Tibial nerve (tissue), 3 donors: ENCODE results near the gene LRPPRC.
"Not testable (repeated sequence)": the region's sequence is repeated elsewhere in the genome, so short reads cannot be mapped to it uniquely, and the experiment has no call there.

Experiments used
- POLR2A ChIP-seq, 2 donors: fragments of 450-650 bp; IDR thresholded peaks; one replicate each; pipeline ENCODE4 v1.6.1; 2017; ENCODE audit warnings: antibody characterized with exemption in 2 of 2, mild to moderate bottlenecking in 2 of 2, moderate library complexity in 2 of 2
- TF ChIP-seq, protein P1 (sequence below), 5 experiments: fragments of 200-600 bp in 3 of 5; fragments of 450-650 bp in 2 of 5; sonication (generic) in 3 of 5; IDR thresholded peaks; one replicate each; pipeline ENCODE4 v1.5.1; 2016 to 2019; ENCODE audit warnings: antibody characterized with exemption in 5 of 5, mild to moderate bottlenecking in 3 of 5, moderate library complexity in 2 of 5

DNA sequence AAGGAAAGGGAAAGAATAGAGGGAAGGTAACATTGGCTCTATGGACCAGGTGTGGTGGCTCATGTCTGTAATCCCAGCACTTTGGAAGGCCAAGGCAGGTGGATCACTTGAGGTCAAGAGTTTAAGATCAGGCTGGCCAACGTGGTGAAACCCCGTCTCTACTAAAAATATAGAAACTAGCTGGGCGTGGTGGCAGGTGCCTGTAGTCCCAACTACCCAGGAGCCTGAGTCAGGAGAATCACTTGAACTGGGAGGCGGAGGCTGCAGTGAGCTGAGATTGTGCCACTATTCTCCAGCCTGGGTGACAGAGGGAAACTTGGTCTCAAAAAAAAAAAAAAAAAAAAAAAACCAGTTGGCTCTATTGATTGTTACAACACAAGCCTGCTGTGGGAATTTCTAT, 31.3 kb upstream of the LRPPRC start:
- not testable (repeated sequence) for TF ChIP-seq POLR2A (IDR thresholded peaks at IDR 0.05)
- TF ChIP-seq, protein P1, sequence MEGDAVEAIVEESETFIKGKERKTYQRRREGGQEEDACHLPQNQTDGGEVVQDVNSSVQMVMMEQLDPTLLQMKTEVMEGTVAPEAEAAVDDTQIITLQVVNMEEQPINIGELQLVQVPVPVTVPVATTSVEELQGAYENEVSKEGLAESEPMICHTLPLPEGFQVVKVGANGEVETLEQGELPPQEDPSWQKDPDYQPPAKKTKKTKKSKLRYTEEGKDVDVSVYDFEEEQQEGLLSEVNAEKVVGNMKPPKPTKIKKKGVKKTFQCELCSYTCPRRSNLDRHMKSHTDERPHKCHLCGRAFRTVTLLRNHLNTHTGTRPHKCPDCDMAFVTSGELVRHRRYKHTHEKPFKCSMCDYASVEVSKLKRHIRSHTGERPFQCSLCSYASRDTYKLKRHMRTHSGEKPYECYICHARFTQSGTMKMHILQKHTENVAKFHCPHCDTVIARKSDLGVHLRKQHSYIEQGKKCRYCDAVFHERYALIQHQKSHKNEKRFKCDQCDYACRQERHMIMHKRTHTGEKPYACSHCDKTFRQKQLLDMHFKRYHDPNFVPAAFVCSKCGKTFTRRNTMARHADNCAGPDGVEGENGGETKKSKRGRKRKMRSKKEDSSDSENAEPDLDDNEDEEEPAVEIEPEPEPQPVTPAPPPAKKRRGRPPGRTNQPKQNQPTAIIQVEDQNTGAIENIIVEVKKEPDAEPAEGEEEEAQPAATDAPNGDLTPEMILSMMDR (IDR thresholded peaks at IDR 0.05): not testable (repeated sequence)
